SK-N-SH (cell line): Measurements from ENCODE around the gene DGCR2. TPM values are rescaled to one million over a fixed set of nuclear protein-coding genes. Genes with fewer than 3 reads are reported as not detected.

Source experiments
- CTCF ChIA-PET: fragments of 300-600, 350-600 bp; formaldehyde crosslinking; extraction: SDS; loops from one replicate; lab custom pipeline; 2021; lab: Yijun Ruan, JAX
- POLR2A ChIA-PET: fragments of 350-600 bp; sonication (Branson Sonifier 250); formaldehyde crosslinking; extraction: SDS; loops from one replicate; lab custom pipeline; 2020; ENCODE audit warnings: antibody characterized with exemption, inconsistent platforms; lab: Yijun Ruan, JAX
- DNase-seq: peaks from one replicate; pipeline ENCODE4 v3.0.0; 2012
- H2AFZ ChIP-seq: fragments of 200-600 bp; sonication (generic); 2 replicates; pipeline ENCODE4 v1.8.1; 2016; ENCODE audit warnings: antibody characterized with exemption, mild to moderate bottlenecking, low read depth
- H3F3A ChIP-seq: fragments of 200-600 bp; sonication (generic); replicated peaks from 2 replicates; pipeline ENCODE3; 2016; ENCODE audit warnings: antibody characterized with exemption, mild to moderate bottlenecking; ENCODE audit not compliant: insufficient read depth
- H3K27ac ChIP-seq, 2 experiments: fragments of 200-500 bp in 1 of 2; fragments of 200-600 bp in 1 of 2; sonication (Bioruptor generic) in 1 of 2; sonication (generic), shearing (Covaris generic) in 1 of 2; 2 replicates each; pipeline versions ENCODE4 v1.5.1 to v1.6.1; 2014 to 2016; ENCODE audit warnings: low read depth in 2 of 2, inconsistent platforms in 1 of 2, low read length in 1 of 2, mild to moderate bottlenecking in 1 of 2, mixed read lengths in 1 of 2
- H3K27me3 ChIP-seq: fragments of 200-600 bp; sonication (generic), shearing (Covaris generic); 2 replicates; pipeline ENCODE4 v1.6.1; 2016; ENCODE audit warnings: mixed run types; ENCODE audit not compliant: insufficient read depth
- H3K36me3 ChIP-seq, 2 experiments: fragments of 200-500 bp in 1 of 2; fragments of 200-600 bp in 1 of 2; sonication (Bioruptor generic) in 1 of 2; sonication (generic) in 1 of 2; replicated peaks in 1 of 2; 2 replicates each; pipeline versions ENCODE3 to v1.5.1; 2014 to 2016; ENCODE audit warnings: low read length in 1 of 2, mild to moderate bottlenecking in 1 of 2; ENCODE audit not compliant: insufficient read depth in 2 of 2, control insufficient read depth in 1 of 2
- H3K4me1 ChIP-seq, 2 experiments: fragments of 200-500 bp in 1 of 2; fragments of 200-600 bp in 1 of 2; sonication (Bioruptor generic) in 1 of 2; sonication (generic), shearing (Covaris generic) in 1 of 2; 2 replicates each; pipeline versions ENCODE4 v1.5.1 to v1.6.1; 2014 to 2016; ENCODE audit warnings: low read depth in 1 of 2, low read length in 1 of 2, mixed run types in 1 of 2; ENCODE audit not compliant: insufficient read depth in 2 of 2, control insufficient read depth in 1 of 2
- H3K4me2 ChIP-seq: fragments of 200-600 bp; sonication (generic), shearing (Covaris generic); 2 replicates; pipeline ENCODE4 v1.6.1; 2017; ENCODE audit warnings: mixed run types
- H3K4me3 ChIP-seq, 2 experiments: fragments of 200-500 bp in 1 of 2; fragments of 200-600 bp in 1 of 2; sonication (Bioruptor generic) in 1 of 2; sonication (generic), shearing (Covaris generic) in 1 of 2; 2 replicates each; pipeline versions ENCODE4 v1.5.1 to v1.8.1; 2014 to 2016; ENCODE audit warnings: low read depth in 2 of 2, inconsistent platforms in 1 of 2, low read length in 1 of 2, mild to moderate bottlenecking in 1 of 2, mixed read lengths in 1 of 2, moderate library complexity in 1 of 2
- H3K79me2 ChIP-seq: fragments of 200-600 bp; sonication (generic); 2 replicates; pipeline ENCODE4 v1.8.1; 2017; ENCODE audit warnings: mild to moderate bottlenecking; ENCODE audit not compliant: insufficient read depth
- H3K9ac ChIP-seq: fragments of 200-600 bp; sonication (generic); 2 replicates; pipeline ENCODE4 v1.6.1; 2017; ENCODE audit warnings: mixed run types
- H3K9me2 ChIP-seq: fragments of 200-600 bp; sonication (generic); 2 replicates; pipeline ENCODE4 v1.6.1; 2017; ENCODE audit warnings: mixed run types
- H3K9me3 ChIP-seq: fragments of 200-600 bp; sonication (generic); 2 replicates; pipeline ENCODE4 v1.6.1; 2017; ENCODE audit warnings: mixed run types, mild to moderate bottlenecking, moderate library complexity
- H4K20me1 ChIP-seq: fragments of 200-600 bp; sonication (generic); 2 replicates; pipeline ENCODE4 v1.6.1; 2017; ENCODE audit warnings: mild to moderate bottlenecking, mixed run types; ENCODE audit not compliant: insufficient read depth
- ELF1 ChIP-seq: IDR thresholded peaks from 2 replicates; pipeline ENCODE4 v1.4.0; 2012
- EP300 ChIP-seq, 2 experiments: IDR thresholded peaks; 2 replicates each; pipeline versions ENCODE4 v1.4.0 to v1.6.1; 2012; ENCODE audit warnings: borderline replicate concordance in 1 of 2, low read depth in 1 of 2, low read length in 1 of 2
- EZH2phosphoT487 ChIP-seq: fragments of 200-600 bp; sonication (generic); IDR thresholded peaks from 2 replicates; pipeline ENCODE4 v1.6.1; 2017; ENCODE audit warnings: low read depth, mixed run types, mild to moderate bottlenecking, antibody characterized with exemption, moderate library complexity, borderline replicate concordance
- FOSL2 ChIP-seq: IDR thresholded peaks from 2 replicates; pipeline ENCODE4 v1.4.0; 2012; ENCODE audit warnings: low read depth, mild to moderate bottlenecking, moderate library complexity, borderline replicate concordance
- GABPA ChIP-seq: IDR thresholded peaks from 2 replicates; pipeline ENCODE4 v1.4.0; 2012; ENCODE audit warnings: low read depth, mild to moderate bottlenecking
- JUND ChIP-seq: IDR thresholded peaks from 2 replicates; pipeline ENCODE4 v1.4.0; 2012
- MEF2A ChIP-seq: IDR thresholded peaks from 2 replicates; pipeline ENCODE4 v1.4.0; 2012; ENCODE audit warnings: low read depth, borderline replicate concordance
- NFIC ChIP-seq: IDR thresholded peaks from 2 replicates; pipeline ENCODE4 v1.4.0; 2012; ENCODE audit warnings: borderline replicate concordance
- NRF1 ChIP-seq: IDR thresholded peaks from 2 replicates; pipeline ENCODE4 v1.6.1; 2012; ENCODE audit warnings: low read depth, mild to moderate bottlenecking, low read length
- REST ChIP-seq: IDR thresholded peaks from 2 replicates; pipeline ENCODE4 v1.6.1; 2012; ENCODE audit warnings: mild to moderate bottlenecking, low read depth, low read length, moderate library complexity
- RFX5 ChIP-seq: IDR thresholded peaks from 2 replicates; pipeline ENCODE4 v1.6.1; 2012; ENCODE audit warnings: mild to moderate bottlenecking, improper control_type of control experiment, low read length
- SIN3A ChIP-seq: IDR thresholded peaks from 2 replicates; pipeline ENCODE4 v1.6.1; 2012; ENCODE audit warnings: low read depth, mild to moderate bottlenecking, low read length, moderate library complexity, borderline replicate concordance
- SMC3 ChIP-seq: IDR thresholded peaks from 2 replicates; pipeline ENCODE4 v1.6.1; 2012; ENCODE audit warnings: low read depth, low read length, improper control_type of control experiment
- TAF1 ChIP-seq: IDR thresholded peaks from 2 replicates; pipeline ENCODE4 v1.6.1; 2012; ENCODE audit warnings: low read depth, mild to moderate bottlenecking, low read length, moderate library complexity, borderline replicate concordance
- TCF12 ChIP-seq: IDR thresholded peaks from 2 replicates; pipeline ENCODE4 v1.4.0; 2012
- ZBTB33 ChIP-seq: IDR thresholded peaks from 2 replicates; pipeline ENCODE4 v1.4.0; 2012; ENCODE audit warnings: low read depth, borderline replicate concordance
- WGBS: methylation state at CpG from one replicate; pipeline ENCODE4 v1.1.6; 2017; ENCODE audit warnings: low lambda C conversion rate; 5-methylcytosine and 5-hydroxymethylcytosine counted together
- polyA plus RNA-seq, 3 experiments: library from polyadenylated mRNA; depleted of rRNA; stranded (reverse); fragments of >200 nt; gene quantifications; 2 replicates each; pipeline ENCODE4 v1.2.3, GENCODE V29; 2012
- TF ChIP-seq, protein P1 (sequence below): fragments of 200-600 bp; sonication (generic); IDR thresholded peaks from 2 replicates; pipeline ENCODE4 v1.6.1; 2017; ENCODE audit warnings: antibody characterized with exemption, mild to moderate bottlenecking, moderate library complexity
- TF ChIP-seq, protein P2 (sequence below): fragments of 150-350 bp; IDR thresholded peaks from 2 replicates; pipeline ENCODE4 v1.6.1; 2016; ENCODE audit warnings: mild to moderate bottlenecking, low read depth, low read length

The DGCR2 gene
- polyA plus RNA-seq, 1 of the 3 experiments (the other 2 are of a cell fraction) = 30.4 TPM

DNA sequence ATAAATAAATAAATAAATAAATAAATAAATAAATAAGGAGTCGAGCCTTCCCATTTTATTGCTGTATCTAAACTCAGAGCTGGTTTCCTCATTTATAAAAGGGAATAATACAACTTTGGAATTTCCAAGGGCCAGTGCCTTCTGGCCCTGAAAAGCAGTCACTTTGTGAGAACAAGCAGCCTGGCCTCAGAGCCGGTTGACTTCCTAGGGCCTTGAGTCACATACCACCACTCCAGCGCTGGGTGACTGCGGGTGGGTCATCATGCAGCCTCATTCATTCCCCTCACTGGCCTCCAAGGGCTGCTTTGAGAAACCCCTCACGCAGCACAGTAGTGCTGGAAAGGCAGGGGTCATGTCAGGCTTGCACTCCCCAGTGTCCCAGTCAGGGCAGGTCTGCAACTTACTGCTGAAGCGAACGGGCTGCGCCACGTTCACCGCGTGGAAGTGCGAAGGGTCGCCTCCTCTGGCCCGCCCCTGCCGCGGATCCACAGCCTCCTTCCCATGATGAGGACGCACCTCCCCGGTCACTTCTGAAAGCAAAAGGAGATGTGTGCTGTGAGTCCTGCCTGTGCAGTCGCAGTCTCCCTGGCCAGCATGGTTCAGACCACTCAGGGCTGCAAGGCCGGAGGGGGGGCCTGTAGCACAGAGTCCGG, 54.4 kb downstream of the DGCR2 start:
- peaks cover 11% of the 10 kb centered on the region; the same call in 1 of the 2 replicates for H3K79me2 ChIP-seq
- H3K27me3 ChIP-seq = no peaks in the 10 kb centered on the region
- no peak overlapping the region for H3K27ac ChIP-seq
- peaks cover 5 to 36% of the 10 kb centered on the region in 2 experiments for H3K36me3 ChIP-seq
- H3F3A ChIP-seq = peaks cover 3% of the 10 kb centered on the region
- CTCF ChIA-PET = no interaction called here
- H3K9ac ChIP-seq = no peak overlapping the region
- no peak overlapping the region for H3K4me3 ChIP-seq
- no peak for TF ChIP-seq ELF1
- no peak for TF ChIP-seq FOSL2
- TF ChIP-seq RFX5 = no peak
- TF ChIP-seq SMC3 = no peak
- TF ChIP-seq NFIC = no peak
- TF ChIP-seq TCF12 = no peak
- no peak for TF ChIP-seq REST
- no peak for TF ChIP-seq NRF1
- TF ChIP-seq, protein P1, sequence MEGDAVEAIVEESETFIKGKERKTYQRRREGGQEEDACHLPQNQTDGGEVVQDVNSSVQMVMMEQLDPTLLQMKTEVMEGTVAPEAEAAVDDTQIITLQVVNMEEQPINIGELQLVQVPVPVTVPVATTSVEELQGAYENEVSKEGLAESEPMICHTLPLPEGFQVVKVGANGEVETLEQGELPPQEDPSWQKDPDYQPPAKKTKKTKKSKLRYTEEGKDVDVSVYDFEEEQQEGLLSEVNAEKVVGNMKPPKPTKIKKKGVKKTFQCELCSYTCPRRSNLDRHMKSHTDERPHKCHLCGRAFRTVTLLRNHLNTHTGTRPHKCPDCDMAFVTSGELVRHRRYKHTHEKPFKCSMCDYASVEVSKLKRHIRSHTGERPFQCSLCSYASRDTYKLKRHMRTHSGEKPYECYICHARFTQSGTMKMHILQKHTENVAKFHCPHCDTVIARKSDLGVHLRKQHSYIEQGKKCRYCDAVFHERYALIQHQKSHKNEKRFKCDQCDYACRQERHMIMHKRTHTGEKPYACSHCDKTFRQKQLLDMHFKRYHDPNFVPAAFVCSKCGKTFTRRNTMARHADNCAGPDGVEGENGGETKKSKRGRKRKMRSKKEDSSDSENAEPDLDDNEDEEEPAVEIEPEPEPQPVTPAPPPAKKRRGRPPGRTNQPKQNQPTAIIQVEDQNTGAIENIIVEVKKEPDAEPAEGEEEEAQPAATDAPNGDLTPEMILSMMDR = no peak
- TF ChIP-seq JUND = no peak
- TF ChIP-seq, protein P2, sequence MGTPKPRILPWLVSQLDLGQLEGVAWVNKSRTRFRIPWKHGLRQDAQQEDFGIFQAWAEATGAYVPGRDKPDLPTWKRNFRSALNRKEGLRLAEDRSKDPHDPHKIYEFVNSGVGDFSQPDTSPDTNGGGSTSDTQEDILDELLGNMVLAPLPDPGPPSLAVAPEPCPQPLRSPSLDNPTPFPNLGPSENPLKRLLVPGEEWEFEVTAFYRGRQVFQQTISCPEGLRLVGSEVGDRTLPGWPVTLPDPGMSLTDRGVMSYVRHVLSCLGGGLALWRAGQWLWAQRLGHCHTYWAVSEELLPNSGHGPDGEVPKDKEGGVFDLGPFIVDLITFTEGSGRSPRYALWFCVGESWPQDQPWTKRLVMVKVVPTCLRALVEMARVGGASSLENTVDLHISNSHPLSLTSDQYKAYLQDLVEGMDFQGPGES = no peak
- no peak for TF ChIP-seq EZH2phosphoT487
- no peak for TF ChIP-seq EP300 (IDR thresholded peaks at IDR 0.05; ENCODE audit: borderline replicate concordance in 1 of 2, low read depth in 1 of 2, low read length in 1 of 2)
- TF ChIP-seq GABPA = no peak
- no peak for TF ChIP-seq TAF1
- TF ChIP-seq MEF2A = no peak
- TF ChIP-seq SIN3A = no peak
- no peak for TF ChIP-seq ZBTB33
- no peak for DNase-seq
- H3K9me3 ChIP-seq = no peaks in the 10 kb centered on the region
- POLR2A ChIA-PET = no interaction called here
- peaks cover 22% of the 10 kb centered on the region for H4K20me1 ChIP-seq
- no peak overlapping the region for H3K4me2 ChIP-seq
- 96% methylated on average over 9 of the region's 21 CpGs for WGBS
- no peak overlapping the region for H2AFZ ChIP-seq
- peaks cover 3 to 5% of the 10 kb centered on the region in 2 experiments; a peak in 1 of 4 replicates for H3K4me1 ChIP-seq
- no peaks in the 10 kb centered on the region for H3K9me2 ChIP-seq
